H1 (cell line): Measurements from ENCODE around the gene FRMD4A. TPM values are rescaled to one million over a fixed set of nuclear protein-coding genes. Genes with fewer than 3 reads are reported as not detected.

Source experiments
- CTBP2 ChIP-seq: IDR thresholded peaks from 2 replicates; pipeline ENCODE4 v1.7.0; 2011; ENCODE audit warnings: borderline replicate concordance, mild to moderate bottlenecking, moderate library complexity, mixed read lengths, low read length; ENCODE audit not compliant: insufficient read depth, insufficient read length
- GABPA ChIP-seq: IDR thresholded peaks from 2 replicates; pipeline ENCODE4 v1.6.1; 2011; ENCODE audit warnings: mild to moderate bottlenecking, low read length, moderate library complexity, borderline replicate concordance; ENCODE audit not compliant: insufficient read depth
- TAF1 ChIP-seq: IDR thresholded peaks from 2 replicates; pipeline ENCODE4 v1.6.1; 2011; ENCODE audit warnings: mild to moderate bottlenecking, low read depth, low read length
- polyA plus RNA-seq, 7 experiments: library from polyadenylated mRNA; depleted of rRNA in 3 of 7; stranded (reverse) in 5 of 7; unstranded in 2 of 7; fragments of >200 nt in 5 of 7; fragments of 200-250 nt in 2 of 7; gene quantifications; 1 replicate in 5 of 7; 2 replicates in 1 of 7; 4 replicates in 1 of 7; pipeline versions ENCODE4 v1.2.1 to v1.2.3, GENCODE V29; 2011 to 2013; ENCODE audit warnings: missing spikeins in 2 of 7, mixed read lengths in 2 of 7
- total RNA-seq: library from RNA; stranded (reverse); fragmentation: NEBNext Ultra II Directional; extraction: Animal tissue kit (Norgen Biotek cat#: 25700); gene quantifications from 2 replicates; pipeline ENCODE4 v1.2.1, GENCODE V29; 2021
- TF ChIP-seq, protein P1 (sequence below): IDR thresholded peaks from 2 replicates; pipeline ENCODE4 v1.6.1; 2011; ENCODE audit warnings: low read depth, mild to moderate bottlenecking, low read length; ENCODE audit not compliant: insufficient read depth

Gene FRMD4A
- total and polyA plus RNA-seq, 2 of the 8 experiments (the other 6 are each of a cell fraction or from before 2014, with no cell fraction given) = 38.6 to 39.6 TPM

GRCh38 chr10:13651969-13652720 is 678.6 kb downstream of the FRMD4A start (continued):
- TF ChIP-seq, protein P1, sequence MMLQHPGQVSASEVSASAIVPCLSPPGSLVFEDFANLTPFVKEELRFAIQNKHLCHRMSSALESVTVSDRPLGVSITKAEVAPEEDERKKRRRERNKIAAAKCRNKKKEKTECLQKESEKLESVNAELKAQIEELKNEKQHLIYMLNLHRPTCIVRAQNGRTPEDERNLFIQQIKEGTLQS = no peak
- no peak for TF ChIP-seq TAF1
- TF ChIP-seq GABPA = no peak
- TF ChIP-seq CTBP2 = no peak
